ENCODE measurements around the gene TMEM131. TPM values are rescaled to one million over a fixed set of nuclear protein-coding genes. Genes with fewer than 3 reads are reported as not detected.

TMEM131 gene
- total and polyA plus RNA-seq, 2 of the 8 experiments (the other 6 are each of a cell fraction or from before 2014, with no cell fraction given) = 9.7 to 22.9 TPM

DNA sequence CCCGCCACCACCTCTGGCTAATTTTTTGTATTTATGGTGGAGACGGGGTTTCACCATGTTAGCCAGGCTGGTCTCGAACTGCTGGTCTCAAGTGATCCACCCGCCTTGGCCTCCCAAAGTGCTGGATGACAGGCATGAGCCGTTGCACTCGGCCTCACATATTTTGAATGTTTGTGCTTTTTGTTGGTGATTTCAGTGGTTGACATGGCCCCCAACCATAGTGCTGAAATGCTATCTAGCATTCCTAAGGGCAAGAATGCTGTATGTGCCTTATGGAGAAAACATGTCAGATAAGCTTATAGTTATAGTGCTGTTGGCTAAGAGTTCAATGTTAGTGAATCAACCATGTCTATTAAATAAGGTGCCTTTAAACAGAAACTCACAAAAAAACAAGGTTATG is 273.5 kb downstream of the TMEM131 start:
- Histone ChIP-seq H3K18ac (ENCODE audit: extremely low read depth, low read length) (no peak overlapping the region), H3K79me1 (ENCODE audit: low read depth, low read length) (no peaks in the 10 kb centered on the region), H3K27me3 (replicated peaks in 1 of 4; ENCODE audit: control insufficient read depth in 3 of 4, extremely low read depth in 1 of 4, insufficient read depth in 3 of 4, low read length in 3 of 4) (no peaks in the 10 kb centered on the region), H3K36me3 (ENCODE audit: control insufficient read depth in 2 of 4, insufficient read depth in 4 of 4, low read length in 3 of 4) (no peaks in the 10 kb centered on the region), H3K4me1 (replicated peaks in 1 of 4; ENCODE audit: control insufficient read depth in 3 of 4, insufficient read depth in 4 of 4, low read length in 3 of 4) (peaks cover 2 to 10% (median 3%) of the 10 kb centered on the region in 4 experiments; a peak in 5 of 7 replicates), H3K4ac (replicated peaks; ENCODE audit: insufficient read length, low read depth, low read length) (no peak overlapping the region), H3K56ac (replicated peaks; ENCODE audit: insufficient read length, low read depth, low read length) (no peak overlapping the region), H2AK5ac (ENCODE audit: low read depth, low read length) (no peak overlapping the region), H3K23ac (ENCODE audit: insufficient read length) (no peak overlapping the region), H4K20me1 (replicated peaks in 1 of 2; ENCODE audit: control insufficient read depth in 1 of 2, insufficient read depth in 2 of 2, low read length in 2 of 2) (no peaks in the 10 kb centered on the region), H3K9me3 (ENCODE audit: insufficient read depth in 2 of 2, low read depth in 1 of 2, low read length in 1 of 2) (no peaks in the 10 kb centered on the region), H3K4me3 (ENCODE audit: extremely low read depth in 1 of 4, insufficient read depth in 2 of 4, low read depth in 3 of 4, low read length in 4 of 4) (no peak overlapping the region), H2AFZ (ENCODE audit: low read length) (no peak overlapping the region), H3K79me2 (ENCODE audit: control insufficient read depth in 1 of 2, insufficient read depth in 2 of 2, low read length in 2 of 2) (no peaks in the 10 kb centered on the region), H2BK120ac (replicated peaks; ENCODE audit: low read depth, low read length) (no peak overlapping the region), H3K9ac (replicated peaks in 1 of 4; ENCODE audit: extremely low read depth in 1 of 4, low read depth in 3 of 4, low read length in 3 of 4) (no peak overlapping the region), H3K23me2 (ENCODE audit: low read depth, low read length) (no peaks in the 10 kb centered on the region), H3K27ac (ENCODE audit: low read depth, low read length) (no peak overlapping the region), H4K5ac (ENCODE audit: insufficient read length, low read depth, low read length) (no peak overlapping the region), H3K14ac (ENCODE audit: insufficient read length) (no peak overlapping the region), H2BK20ac (ENCODE audit: low read length) (no peak overlapping the region), H3K4me2 (ENCODE audit: insufficient read depth in 1 of 2, low read depth in 2 of 2, low read length in 2 of 2) (no peak overlapping the region), H4K91ac (replicated peaks; ENCODE audit: insufficient read length, low read length) (no peak overlapping the region), H2BK5ac (ENCODE audit: low read depth, low read length) (no peak overlapping the region), H2BK15ac (ENCODE audit: low read length) (no peak overlapping the region), H4K8ac (ENCODE audit: extremely low read depth, insufficient read depth, low read length) (no peak overlapping the region), H2BK12ac (ENCODE audit: low read depth, low read length) (no peak overlapping the region)
- DNase-seq (ENCODE audit: low read depth in 1 of 2, low spot score in 2 of 2) (no peak), FAIRE-seq (no peak)
- POLR2A ChIA-PET (ENCODE audit: partially characterized antibody) = interaction anchor here (1.3 kb wide), 1 partner anchor 19 kb away, joined by 3 read pairs; no protein-coding TSS in a partner anchor
- CTCF ChIA-PET (ENCODE audit: partially characterized antibody) = interaction anchor here (0.8 to 11.0 kb wide), 6 partner anchors 13 to 1661 kb away, joined by 3 to 105 read pairs (median 5); no protein-coding TSS in a partner anchor
- WGBS, 2 experiments (ENCODE audit: extremely low coverage in 1 of 2, insufficient coverage in 1 of 2, insufficient read length in 1 of 2, insufficient replicate concordance in 2 of 2, low coverage in 1 of 2, low lambda C conversion rate in 2 of 2, missing lambda C conversion rate in 1 of 2) = 99% methylated on average over 6 of the region's 6 CpGs; no CpG with 5 or more reads in 1 of the 2 experiments

Measured in H1 (cell line).